ENCODE data around the gene PRLR. TPM values are rescaled to one million over a fixed set of nuclear protein-coding genes. Genes with fewer than 3 reads are reported as not detected.

The PRLR gene
- total and polyA plus RNA-seq, 9 of the 15 experiments (the other 6 are each of a cell fraction or from before 2014, with no cell fraction given) = 0.02 TPM; not detected in 8

GRCh38 chr5:35223787-35224395 is 6.4 kb downstream of the PRLR start:
- Histone ChIP-seq H3K4me2 (ENCODE audit: insufficient read depth, low read length) (no peak overlapping the region), H2AFZ (ENCODE audit: low read depth, low read length) (no peak overlapping the region), H3K79me2 (ENCODE audit: control insufficient read depth, insufficient read depth, low read length) (no peaks in the 10 kb centered on the region), H3K36me3 (ENCODE audit: control insufficient read depth, insufficient read depth, low read length) (no peaks in the 10 kb centered on the region), H3K4me1 (replicated peaks in 1 of 2; ENCODE audit: control insufficient read depth in 2 of 2, insufficient read depth in 2 of 2, low read length in 2 of 2) (no peaks in the 10 kb centered on the region), H3K9ac (ENCODE audit: insufficient read depth in 1 of 2, low read depth in 2 of 2, low read length in 2 of 2) (no peak overlapping the region), H3K27ac (ENCODE audit: extremely low read depth, low read depth, low read length) (no peak overlapping the region), H4K20me1 (replicated peaks; ENCODE audit: control insufficient read depth, insufficient read depth, low read length) (no peaks in the 10 kb centered on the region; the same call in 1 of the 2 replicates), H3K4me3 (no peak overlapping the region), H3K27me3 (ENCODE audit: control insufficient read depth in 2 of 2, insufficient read depth in 2 of 2, low read length in 2 of 2) (peaks cover 0 to 6% of the 10 kb centered on the region in 2 experiments; a peak in 2 of 5 replicates), H3K9me1 (ENCODE audit: control insufficient read depth, insufficient read depth, low read length) (no peaks in the 10 kb centered on the region), H3K9me3 (replicated peaks; ENCODE audit: control insufficient read depth, insufficient read depth, low read depth, low read length) (no peaks in the 10 kb centered on the region)
- no peak for TF ChIP-seq U2AF1 (optimal IDR thresholded peaks at IDR 0.05; ENCODE audit: low read depth, low read length)
- no peak for TF ChIP-seq HDAC3 (IDR thresholded peaks at IDR 0.05; ENCODE audit: borderline replicate concordance, partially characterized antibody)
- no peak for TF ChIP-seq STAT5B (CRISPR knock-in tag; IDR thresholded peaks at IDR 0.05)
- no peak for TF ChIP-seq BCL6 (CRISPR knock-in tag; IDR thresholded peaks at IDR 0.05)
- TF ChIP-seq POU5F1 (IDR thresholded peaks at IDR 0.05; ENCODE audit: borderline replicate concordance, low read depth, low read length, partially characterized antibody) = no peak
- no peak for TF ChIP-seq FOXM1 (IDR thresholded peaks at IDR 0.05; ENCODE audit: low read depth)
- TF ChIP-seq FOXM1 (CRISPR knock-in tag; IDR thresholded peaks at IDR 0.05; ENCODE audit: low read depth) = no peak
- TF ChIP-seq HMGN3 (IDR thresholded peaks at IDR 0.05; ENCODE audit: borderline replicate concordance, extremely low read depth, insufficient read length, low read depth, low read length) = no peak
- TF ChIP-seq POLR2A (conservative IDR thresholded peaks at IDR 0.05) = no peak
- TF ChIP-seq, protein P1, sequence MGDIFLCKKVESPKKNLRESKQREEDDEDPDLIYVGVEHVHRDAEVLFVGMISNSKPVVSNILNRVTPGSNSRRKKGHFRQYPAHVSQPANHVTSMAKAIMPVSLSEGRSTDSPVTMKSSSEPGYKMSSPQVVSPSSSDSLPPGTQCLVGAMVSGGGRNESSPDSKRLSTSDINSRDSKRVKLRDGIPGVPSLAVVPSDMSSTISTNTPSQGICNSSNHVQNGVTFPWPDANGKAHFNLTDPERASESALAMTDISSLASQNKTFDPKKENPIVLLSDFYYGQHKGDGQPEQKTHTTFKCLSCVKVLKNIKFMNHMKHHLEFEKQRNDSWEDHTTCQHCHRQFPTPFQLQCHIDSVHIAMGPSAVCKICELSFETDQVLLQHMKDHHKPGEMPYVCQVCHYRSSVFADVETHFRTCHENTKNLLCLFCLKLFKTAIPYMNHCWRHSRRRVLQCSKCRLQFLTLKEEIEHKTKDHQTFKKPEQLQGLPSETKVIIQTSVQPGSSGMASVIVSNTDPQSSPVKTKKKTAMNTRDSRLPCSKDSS (IDR thresholded peaks at IDR 0.05; ENCODE audit: low read depth, partially characterized antibody) = no peak
- no peak for TF ChIP-seq RNF2 (IDR thresholded peaks at IDR 0.05)
- TF ChIP-seq NFIX (CRISPR knock-in tag; IDR thresholded peaks at IDR 0.05; ENCODE audit: low read depth) = no peak
- no peak for TF ChIP-seq HDAC6 (IDR thresholded peaks at IDR 0.05; ENCODE audit: low read depth, low read length)
- TF ChIP-seq RB1 (IDR thresholded peaks at IDR 0.05; ENCODE audit: low read depth) = no peak
- TF ChIP-seq FOXJ2 (tag; IDR thresholded peaks at IDR 0.05) = no peak
- POLR2A ChIA-PET = no interaction called here
- CTCF ChIA-PET (ENCODE audit: low intra/inter-chr PET ratio) = no interaction called here
- no peak for ATAC-seq
- no TSS peak for BruUV-seq (replicated peaks)
- under 1% methylated on average over 7 of the region's 7 CpGs for whole genome bisulfite sequencing (ENCODE audit: insufficient coverage, low coverage, missing lambda C conversion rate)
- no peak for FAIRE-seq
- DNase-seq (ENCODE audit: extremely low read depth in 1 of 4, low spot score in 3 of 4) = no peak
- intact Hi-C loops (cut with micrococcal nuclease) = no loop called here
- in situ Hi-C loops (cut with MboI) = no loop called here

All from K562 (cell line).